Fibroblast of lung (primary cell): Measurements from ENCODE around the gene TOPBP1. TPM values are rescaled to one million over a fixed set of nuclear protein-coding genes. Genes with fewer than 3 reads are reported as not detected.

Experiments
- DNase-seq, 2 donors: peaks; one replicate each; pipeline versions ENCODE4 v3.0.0 to v3.0.0-alpha.2; 2010; ENCODE audit warnings: low read depth in 2 of 2
- H2AFZ ChIP-seq: 2 replicates; pipeline ENCODE4 v1.5.1; 2012; ENCODE audit warnings: low read length, control low read depth, inconsistent platforms
- H3K27ac ChIP-seq: 2 replicates; pipeline ENCODE4 v1.5.1; 2011; ENCODE audit warnings: low read length, control low read depth; ENCODE audit not compliant: insufficient read depth
- H3K27me3 ChIP-seq: 2 replicates; pipeline ENCODE4 v1.5.1; 2011; ENCODE audit warnings: mild to moderate bottlenecking, low read length; ENCODE audit not compliant: control insufficient read depth, insufficient read depth
- H3K36me3 ChIP-seq: 2 replicates; pipeline ENCODE4 v1.5.1; 2011; ENCODE audit warnings: low read length; ENCODE audit not compliant: control insufficient read depth, insufficient read depth
- H3K4me1 ChIP-seq: 2 replicates; pipeline ENCODE4 v1.5.1; 2011; ENCODE audit warnings: low read length; ENCODE audit not compliant: control insufficient read depth, insufficient read depth; ENCODE audit errors: extremely low read depth
- H3K4me2 ChIP-seq: 2 replicates; pipeline ENCODE4 v1.5.1; 2011; ENCODE audit warnings: low read length, control low read depth; ENCODE audit not compliant: insufficient read depth; ENCODE audit errors: extremely low read depth
- H3K4me3 ChIP-seq, 4 experiments: fragments of 200-600 bp in 1 of 4; sonication (generic) in 1 of 4; replicated peaks in 1 of 4; 2 replicates each; pipeline ENCODE4 v1.5.1; 2011 to 2016; ENCODE audit warnings: low read length in 4 of 4, low read depth in 3 of 4, mild to moderate bottlenecking in 3 of 4, control low read depth in 2 of 4, inconsistent platforms in 1 of 4, mixed read lengths in 1 of 4; ENCODE audit not compliant: insufficient read depth in 1 of 4; ENCODE audit errors: control extremely low read depth in 1 of 4
- H3K79me2 ChIP-seq: 2 replicates; pipeline ENCODE4 v1.5.1; 2012; ENCODE audit warnings: mild to moderate bottlenecking, low read length, inconsistent platforms; ENCODE audit not compliant: control insufficient read depth, insufficient read depth
- H3K9ac ChIP-seq: 2 replicates; pipeline ENCODE4 v1.5.1; 2011; ENCODE audit warnings: mild to moderate bottlenecking, low read length, control low read depth; ENCODE audit not compliant: insufficient read depth
- H3K9me3 ChIP-seq: 2 replicates; pipeline ENCODE4 v1.5.1; 2012; ENCODE audit warnings: low read depth, low read length; ENCODE audit not compliant: control insufficient read depth, insufficient read depth
- H4K20me1 ChIP-seq: 2 replicates; pipeline ENCODE4 v1.5.1; 2011; ENCODE audit warnings: low read length; ENCODE audit not compliant: control insufficient read depth, insufficient read depth; ENCODE audit errors: extremely low read depth
- CTCF ChIP-seq, 2 donors: IDR thresholded peaks in 1 of 2; conservative IDR thresholded peaks in 1 of 2; 1 replicate in 1 of 2; 2 replicates in 1 of 2; pipeline ENCODE4 v1.5.1; 2011 to 2012; ENCODE audit warnings: low read length in 2 of 2, control low read depth in 1 of 2, inconsistent platforms in 1 of 2, low read depth in 1 of 2, mild to moderate bottlenecking in 1 of 2
- EZH2 ChIP-seq: IDR thresholded peaks from 2 replicates; pipeline ENCODE4 v1.5.1; 2012; ENCODE audit warnings: low read length, control low read depth, mild to moderate bottlenecking; ENCODE audit errors: missing control alignments
- polyA plus RNA-seq, 2 donors: library from polyadenylated mRNA; depleted of rRNA in 1 of 2; stranded (reverse) in 1 of 2; unstranded in 1 of 2; fragments of >200 nt; gene quantifications; 2 replicates each; pipeline ENCODE4 v1.2.1, GENCODE V29; 2011 to 2012; ENCODE audit warnings: missing spikeins in 1 of 2
- total RNA-seq: library from RNA; depleted of rRNA; stranded (reverse); fragments of >200 nt; gene quantifications from 2 replicates; pipeline ENCODE4 v1.2.1, GENCODE V29; 2014

Gene TOPBP1
- total and polyA plus RNA-seq, 2 donors (not counting 1 experiment from before 2014, with no cell fraction given), result 15.2 to 20.8 TPM

- Histone ChIP-seq H3K27ac (no peak overlapping the region), H3K36me3 (peaks cover 14% of the 10 kb centered on the region), H4K20me1 (no peaks in the 10 kb centered on the region), H3K4me3 (no peak overlapping the region), H3K79me2 (peaks cover 4% of the 10 kb centered on the region), H3K4me2 (no peak overlapping the region), H3K9me3 (no peaks in the 10 kb centered on the region), H3K9ac (no peak overlapping the region), H2AFZ (no peak overlapping the region), H3K4me1 (peaks cover 3% of the 10 kb centered on the region), H3K27me3 (no peaks in the 10 kb centered on the region)
- peak in 1 of 2 donors; percentile 76 for DNase-seq
- TF ChIP-seq CTCF (conservative IDR thresholded peaks at IDR 0.05 in 1 of 2, IDR thresholded peaks at IDR 0.05 in 1 of 2; ENCODE audit: low read depth in 1 of 2, low read length in 2 of 2) (no peak), EZH2 (no peak)
Observed at GRCh38 chr3:133591271-133591742, 70.4 kb downstream of the TOPBP1 start.

GRCh38 chr3:133589503-133589902, 72.2 kb downstream of the TOPBP1 start:
- Histone ChIP-seq H4K20me1 (no peaks in the 10 kb centered on the region), H3K27ac (no peak overlapping the region), H3K4me1 (peaks cover 3% of the 10 kb centered on the region), H3K4me2 (no peak overlapping the region), H3K9me3 (no peaks in the 10 kb centered on the region), H3K4me3 (no peak overlapping the region), H2AFZ (no peak overlapping the region), H3K27me3 (no peaks in the 10 kb centered on the region), H3K36me3 (peaks cover 20% of the 10 kb centered on the region), H3K9ac (no peak overlapping the region), H3K79me2 (peaks cover 7% of the 10 kb centered on the region)
- TF ChIP-seq EZH2, result no peak
- no peak for TF ChIP-seq CTCF (conservative IDR thresholded peaks at IDR 0.05 in 1 of 2, IDR thresholded peaks at IDR 0.05 in 1 of 2; ENCODE audit: low read depth in 1 of 2, low read length in 2 of 2)
- no peak for DNase-seq

- DNase-seq, result no peak
- Histone ChIP-seq H3K4me3 (no peak overlapping the region), H4K20me1 (no peaks in the 10 kb centered on the region), H3K27me3 (no peaks in the 10 kb centered on the region), H3K9ac (no peak overlapping the region), H3K27ac (no peak overlapping the region), H2AFZ (no peak overlapping the region), H3K79me2 (peaks cover 7% of the 10 kb centered on the region), H3K4me1 (peaks cover 3% of the 10 kb centered on the region), H3K36me3 (peaks cover 21% of the 10 kb centered on the region), H3K9me3 (no peaks in the 10 kb centered on the region), H3K4me2 (no peak overlapping the region)
- no peak for TF ChIP-seq CTCF (conservative IDR thresholded peaks at IDR 0.05 in 1 of 2, IDR thresholded peaks at IDR 0.05 in 1 of 2; ENCODE audit: low read depth in 1 of 2, low read length in 2 of 2)
Observed at GRCh38 chr3:133588784-133589465, 72.8 kb downstream of the TOPBP1 start.
